AG09319 (cell line): ENCODE data around the gene UCKL1.

Source experiments
- DNase-seq: peaks from one replicate; pipeline ENCODE4 v3.0.0-alpha.2; 2010; ENCODE audit warnings: low read depth; ENCODE audit errors: extremely low read depth
- CTCF ChIP-seq: IDR thresholded peaks from 2 replicates; pipeline ENCODE4 v1.5.1; 2011; ENCODE audit warnings: low read depth, mild to moderate bottlenecking, inconsistent platforms, low read length, moderate library complexity

UCKL1 gene

GRCh38 chr20:63913768-63914167 is 42.4 kb downstream of the UCKL1 start:
- no peak for TF ChIP-seq CTCF
- no peak for DNase-seq

GRCh38 chr20:63911176-63911575 is 45.0 kb downstream of the UCKL1 start:
- no peak for DNase-seq
- no peak for TF ChIP-seq CTCF

GRCh38 chr20:63908008-63908682 is 48.1 kb downstream of the UCKL1 start:
- no peak for DNase-seq
- no peak for TF ChIP-seq CTCF

GRCh38 chr20:63903796-63904561 is 52.2 kb downstream of the UCKL1 start:
- no peak for DNase-seq
- TF ChIP-seq CTCF = no peak

- no peak for TF ChIP-seq CTCF
Measured at GRCh38 chr20:63900413-63900812, 55.8 kb downstream of the UCKL1 start.

GRCh38 chr20:63898882-63899558 is 57.2 kb downstream of the UCKL1 start:
- TF ChIP-seq CTCF = no peak
- no peak for DNase-seq

More at GRCh38 chr20:63900413-63900812, 55.8 kb downstream of the UCKL1 start:
- DNase-seq = no peak
